Epithelial cell of proximal tubule (primary cell): ENCODE results near the gene HSD17B12. TPM values are rescaled to one million over a fixed set of nuclear protein-coding genes. Genes with fewer than 3 reads are reported as not detected.

Source experiments
- DNase-seq: peaks from one replicate; pipeline ENCODE4 v3.0.0-alpha.2; 2011; ENCODE audit warnings: low read depth
- H3K4me3 ChIP-seq: 2 replicates; pipeline ENCODE4 v1.5.1; 2011; ENCODE audit warnings: low read depth, mild to moderate bottlenecking, low read length
- total RNA-seq: library from RNA; depleted of rRNA; stranded (reverse); fragments of >200 nt; gene quantifications from 2 replicates; pipeline ENCODE4 v1.2.3, GENCODE V29; 2015
- TF ChIP-seq, protein P1 (sequence below): conservative IDR thresholded peaks from 2 replicates; pipeline ENCODE4 v1.5.1; 2012; ENCODE audit warnings: low read depth, mild to moderate bottlenecking, low read length

HSD17B12 gene
- total RNA-seq, 1 donor from 2014 or later = 49.5 TPM

- no peak for DNase-seq
- H3K4me3 ChIP-seq = no peak overlapping the region
- TF ChIP-seq, protein P1, sequence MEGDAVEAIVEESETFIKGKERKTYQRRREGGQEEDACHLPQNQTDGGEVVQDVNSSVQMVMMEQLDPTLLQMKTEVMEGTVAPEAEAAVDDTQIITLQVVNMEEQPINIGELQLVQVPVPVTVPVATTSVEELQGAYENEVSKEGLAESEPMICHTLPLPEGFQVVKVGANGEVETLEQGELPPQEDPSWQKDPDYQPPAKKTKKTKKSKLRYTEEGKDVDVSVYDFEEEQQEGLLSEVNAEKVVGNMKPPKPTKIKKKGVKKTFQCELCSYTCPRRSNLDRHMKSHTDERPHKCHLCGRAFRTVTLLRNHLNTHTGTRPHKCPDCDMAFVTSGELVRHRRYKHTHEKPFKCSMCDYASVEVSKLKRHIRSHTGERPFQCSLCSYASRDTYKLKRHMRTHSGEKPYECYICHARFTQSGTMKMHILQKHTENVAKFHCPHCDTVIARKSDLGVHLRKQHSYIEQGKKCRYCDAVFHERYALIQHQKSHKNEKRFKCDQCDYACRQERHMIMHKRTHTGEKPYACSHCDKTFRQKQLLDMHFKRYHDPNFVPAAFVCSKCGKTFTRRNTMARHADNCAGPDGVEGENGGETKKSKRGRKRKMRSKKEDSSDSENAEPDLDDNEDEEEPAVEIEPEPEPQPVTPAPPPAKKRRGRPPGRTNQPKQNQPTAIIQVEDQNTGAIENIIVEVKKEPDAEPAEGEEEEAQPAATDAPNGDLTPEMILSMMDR = peak; percentile 83
Observed at GRCh38 chr11:43825217-43825816, 144.8 kb downstream of the HSD17B12 start.

DNA sequence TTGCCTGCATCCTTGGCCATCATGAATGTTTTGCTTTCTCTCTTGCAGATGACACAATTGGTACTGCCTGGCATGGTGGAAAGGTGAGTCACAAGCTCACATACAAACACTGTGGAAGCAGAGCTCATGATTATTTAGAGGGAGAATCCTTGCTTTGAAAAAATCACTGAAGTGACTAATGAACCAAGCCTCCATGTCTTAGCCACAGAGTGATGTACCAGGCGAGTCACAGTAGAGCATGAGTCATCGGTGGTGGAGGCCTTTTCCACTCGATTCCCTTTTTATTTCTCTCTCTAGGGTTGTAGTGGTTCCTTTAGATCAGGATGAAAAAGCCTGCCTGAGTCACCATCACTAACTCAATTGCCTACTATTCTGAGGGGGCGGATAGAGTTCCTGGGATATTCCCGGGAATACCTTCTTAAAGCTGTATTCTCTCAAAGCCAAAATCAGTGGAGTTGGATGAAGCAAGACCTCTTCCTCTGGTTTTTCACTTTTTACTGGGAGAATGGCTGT is 150.4 kb downstream of the HSD17B12 start:
- DNase-seq = peak; percentile 100
- TF ChIP-seq, protein P1 = no peak
- peak overlapping the region; percentile 31 for H3K4me3 ChIP-seq

GRCh38 chr11:43832536-43832935 is 152.0 kb downstream of the HSD17B12 start:
- TF ChIP-seq, protein P1 = no peak
- no peak for DNase-seq
- no peak overlapping the region for H3K4me3 ChIP-seq

DNA sequence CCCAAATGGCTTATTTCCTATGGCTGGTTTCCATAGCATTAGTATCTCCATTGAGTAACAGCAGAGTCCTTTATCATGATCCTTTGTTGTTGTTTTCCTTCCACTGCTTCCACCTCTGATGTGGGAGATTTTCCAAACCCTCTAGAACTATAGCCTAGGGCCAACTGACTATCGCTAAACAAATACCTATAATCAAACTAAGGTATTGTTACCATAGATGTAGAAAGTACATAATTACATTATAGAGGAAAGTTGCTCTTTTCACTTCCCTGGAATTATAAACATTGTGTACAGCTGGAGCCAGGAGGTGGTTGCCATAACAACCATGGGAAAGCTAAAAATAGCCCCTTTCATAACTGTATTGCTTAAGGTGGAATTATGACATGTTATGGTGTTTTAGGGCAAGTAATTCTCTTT is 153.1 kb downstream of the HSD17B12 start:
- H3K4me3 ChIP-seq = no peak overlapping the region
- no peak for DNase-seq
- TF ChIP-seq, protein P1 = no peak

GRCh38 chr11:43834286-43834685 is 153.7 kb downstream of the HSD17B12 start:
- TF ChIP-seq, protein P1 = no peak
- DNase-seq = no peak
- no peak overlapping the region for H3K4me3 ChIP-seq

- TF ChIP-seq, protein P1 = no peak
- no peak for DNase-seq
- no peak overlapping the region for H3K4me3 ChIP-seq
Observed at GRCh38 chr11:43835104-43835503, 154.6 kb downstream of the HSD17B12 start.

DNA sequence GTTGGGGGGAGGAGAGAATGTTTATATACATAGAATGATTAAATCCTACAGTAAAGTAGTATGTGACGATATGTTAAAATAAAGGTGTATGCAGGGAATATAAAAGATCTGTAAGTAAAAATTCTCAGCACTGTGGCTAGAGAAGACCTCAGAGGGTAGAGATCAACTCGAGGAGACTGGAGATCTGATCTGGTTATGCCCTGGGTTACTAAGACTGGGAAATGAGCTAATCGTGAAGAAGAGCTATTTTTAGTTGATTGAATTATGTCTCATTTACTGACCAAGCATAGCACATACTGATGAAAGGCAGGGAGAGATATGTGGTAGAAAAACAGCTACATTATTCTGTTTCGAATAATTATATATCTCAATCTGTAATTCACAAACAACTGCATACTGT is 157.3 kb downstream of the HSD17B12 start:
- no peak for DNase-seq
- H3K4me3 ChIP-seq = no peak overlapping the region
- TF ChIP-seq, protein P1 = no peak
